GM23338 (cell line): ENCODE data around the gene FKBP1B. TPM values are rescaled to one million over a fixed set of nuclear protein-coding genes. Genes with fewer than 3 reads are reported as not detected.

Experiments
- ATAC-seq: fragments of 200-7000 bp; cut with Tn5 transposase; 3 replicates; pipeline ENCODE4 v1.9.1; 2020
- DNase-seq: peaks from one replicate; pipeline ENCODE4 v3.0.0-alpha.2; 2015; ENCODE audit warnings: low spot score
- H2AFZ ChIP-seq: fragments of 200-600 bp; sonication (generic); 2 replicates; pipeline ENCODE4 v1.8.0; 2016; ENCODE audit warnings: antibody characterized with exemption, mild to moderate bottlenecking, moderate library complexity
- H3F3A ChIP-seq: fragments of 200-600 bp; sonication (generic); replicated peaks from 2 replicates; pipeline ENCODE4 v1.8.0; 2017; ENCODE audit warnings: antibody characterized with exemption, mixed run types, low read depth
- H3K27ac ChIP-seq: fragments of 200-600 bp; sonication (generic); 2 replicates; pipeline ENCODE4 v1.6.1; 2016; ENCODE audit warnings: low read depth
- H3K27me3 ChIP-seq: fragments of 200-600 bp; sonication (generic); 2 replicates; pipeline ENCODE4 v1.8.0; 2016; ENCODE audit warnings: mild to moderate bottlenecking, mixed run types, moderate library complexity; ENCODE audit not compliant: insufficient read depth
- H3K36me3 ChIP-seq: fragments of 200-600 bp; sonication (generic); 2 replicates; pipeline ENCODE4 v1.8.0; 2016; ENCODE audit warnings: mild to moderate bottlenecking; ENCODE audit not compliant: insufficient read depth
- H3K4me1 ChIP-seq: fragments of 200-600 bp; sonication (generic); 2 replicates; pipeline ENCODE4 v1.8.0; 2016; ENCODE audit warnings: mild to moderate bottlenecking, moderate library complexity; ENCODE audit not compliant: insufficient read depth
- H3K4me2 ChIP-seq: fragments of 200-600 bp; sonication (generic); 2 replicates; pipeline ENCODE4 v1.7.1; 2017; ENCODE audit warnings: mixed run types
- H3K4me3 ChIP-seq: fragments of 200-600 bp; sonication (generic); 2 replicates; pipeline ENCODE4 v1.6.1; 2016; ENCODE audit warnings: mixed run types
- H3K79me2 ChIP-seq: fragments of 200-600 bp; sonication (generic); replicated peaks from 2 replicates; pipeline ENCODE4 v1.8.0; 2017; ENCODE audit warnings: mild to moderate bottlenecking; ENCODE audit not compliant: insufficient read depth
- H3K9me2 ChIP-seq: fragments of 200-600 bp; sonication (generic); 2 replicates; pipeline ENCODE4 v1.8.0; 2017; ENCODE audit not compliant: insufficient read depth
- H4K20me1 ChIP-seq: fragments of 200-600 bp; sonication (generic); replicated peaks from 2 replicates; pipeline ENCODE4 v1.8.0; 2017; ENCODE audit warnings: mild to moderate bottlenecking; ENCODE audit not compliant: insufficient read depth
- H3K27ac Mint-ChIP-seq: 2 replicates; pipeline ENCODE4 v1.8.0; 2020; ENCODE audit warnings: inconsistent platforms, mild to moderate bottlenecking, moderate library complexity, mixed read lengths
- H3K27me3 Mint-ChIP-seq: 3 replicates; pipeline ENCODE4 v1.8.0; 2022; ENCODE audit warnings: low read depth, mild to moderate bottlenecking, moderate library complexity, mixed read lengths, inconsistent platforms; ENCODE audit not compliant: insufficient read depth, poor library complexity
- H3K36me3 Mint-ChIP-seq: 3 replicates; pipeline ENCODE4 v1.8.0; 2021; ENCODE audit warnings: low read depth, mild to moderate bottlenecking, inconsistent platforms, moderate library complexity, mixed read lengths
- H3K4me1 Mint-ChIP-seq: 3 replicates; pipeline ENCODE4 v1.8.0; 2020; ENCODE audit warnings: mild to moderate bottlenecking, inconsistent platforms, mixed read lengths
- H3K4me3 Mint-ChIP-seq: 3 replicates; pipeline ENCODE4 v1.8.0; 2021; ENCODE audit warnings: moderate library complexity, mild to moderate bottlenecking, inconsistent platforms, mixed read lengths
- H3K9me3 Mint-ChIP-seq: 3 replicates; pipeline ENCODE4 v1.8.0; 2020; ENCODE audit warnings: moderate library complexity, mild to moderate bottlenecking, inconsistent platforms, mixed read lengths
- CREB1 ChIP-seq: fragments of 250-450 bp; sonication (Bioruptor Pico); IDR thresholded peaks from 2 replicates; pipeline ENCODE4 v1.5.0; 2020; ENCODE audit warnings: low read depth, mild to moderate bottlenecking, moderate library complexity
- EZH2 ChIP-seq: fragments of 200-600 bp; sonication (generic); IDR thresholded peaks from one replicate; pipeline ENCODE4 v1.8.0; 2017; ENCODE audit warnings: antibody characterized with exemption, mild to moderate bottlenecking, low read depth; ENCODE audit not compliant: unreplicated experiment
- EZH2phosphoT487 ChIP-seq: fragments of 200-600 bp; sonication (generic); IDR thresholded peaks from one replicate; pipeline ENCODE4 v1.8.1; 2018; ENCODE audit warnings: antibody characterized with exemption; ENCODE audit not compliant: unreplicated experiment
- JUNB ChIP-seq: IDR thresholded peaks from one replicate; pipeline ENCODE4 v1.6.1; 2016; ENCODE audit warnings: antibody characterized with exemption; ENCODE audit not compliant: unreplicated experiment
- NANOG ChIP-seq: IDR thresholded peaks from 2 replicates; pipeline ENCODE4 v1.6.1; 2016; ENCODE audit warnings: antibody characterized with exemption, borderline replicate concordance
- POLR2AphosphoS5 ChIP-seq: IDR thresholded peaks from 2 replicates; pipeline ENCODE4 v1.6.1; 2016; ENCODE audit warnings: antibody characterized with exemption, low read depth
- STAT1 ChIP-seq: IDR thresholded peaks from one replicate; pipeline ENCODE4 v1.6.1; 2016; ENCODE audit warnings: antibody characterized with exemption; ENCODE audit not compliant: unreplicated experiment
- ZNF114 ChIP-seq: fragments of 250-450 bp; sonication (Bioruptor Pico); IDR thresholded peaks from 2 replicates; pipeline ENCODE4 v1.5.0; 2020; ENCODE audit warnings: mild to moderate bottlenecking, moderate library complexity
- ZNF331 ChIP-seq: fragments of 250-450 bp; sonication (Bioruptor Pico); IDR thresholded peaks from 2 replicates; pipeline ENCODE4 v1.5.0; 2020; ENCODE audit warnings: low read depth, mild to moderate bottlenecking, moderate library complexity
- polyA plus RNA-seq: library from polyadenylated mRNA; unstranded; fragments of >200 nt; fragmentation: Nextera tagmentation; extraction: Ambion mirVana; gene quantifications from 2 replicates; pipeline ENCODE4 v1.2.1, GENCODE V29; 2016
- total RNA-seq: library from RNA; depleted of rRNA; stranded (reverse); fragments of >200 nt; shearing (Covaris generic); gene quantifications from 2 replicates; pipeline ENCODE4 v1.2.3, GENCODE V29; 2014
- TF ChIP-seq, protein P1 (sequence below): fragments of 250-450 bp; sonication (Bioruptor Pico); IDR thresholded peaks from 2 replicates; pipeline ENCODE4 v1.5.0; 2020; ENCODE audit warnings: mild to moderate bottlenecking, moderate library complexity
- TF ChIP-seq, protein P2 (sequence below): IDR thresholded peaks from 2 replicates; pipeline ENCODE4 v1.6.1; 2016; ENCODE audit warnings: antibody characterized with exemption
- TF ChIP-seq, protein P3 (sequence below), 2 experiments: fragments of 200-600 bp in 1 of 2; sonication (generic) in 1 of 2; conservative IDR thresholded peaks; 2 replicates each; pipeline versions ENCODE4 v1.5.1 to v1.6.1; 2016 to 2017; ENCODE audit warnings: antibody characterized with exemption in 2 of 2, low read depth in 2 of 2, mild to moderate bottlenecking in 2 of 2, moderate library complexity in 1 of 2
- TF ChIP-seq, protein P4 (sequence below): IDR thresholded peaks from one replicate; pipeline ENCODE4 v1.6.1; 2018; ENCODE audit warnings: antibody characterized with exemption; ENCODE audit not compliant: unreplicated experiment

The FKBP1B gene
- total and polyA plus RNA-seq, 2 experiments from 2014 or later: 48.2 to 77.1 TPM

DNA sequence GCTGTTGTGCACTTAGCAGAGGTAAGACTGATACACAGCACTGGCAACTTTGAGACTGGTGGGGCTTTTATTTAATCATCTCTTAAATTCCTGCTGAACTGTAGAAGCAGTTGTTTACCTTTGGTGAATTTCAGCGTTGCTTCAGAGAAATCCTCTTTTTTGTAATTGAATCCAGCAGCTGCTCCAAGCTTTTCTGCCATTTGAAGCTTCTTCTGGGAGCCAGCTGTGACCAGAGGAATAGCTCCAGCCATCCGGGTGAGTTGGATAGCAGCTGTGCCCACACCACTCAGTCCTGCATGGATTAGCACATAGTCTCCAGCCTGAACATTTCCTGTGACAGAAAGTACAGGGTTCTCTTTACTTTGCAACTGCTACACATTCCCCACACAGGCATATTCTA lies 31.2 kb downstream of the FKBP1B start:
- no peaks in the 10 kb centered on the region for H3K9me2 ChIP-seq
- TF ChIP-seq, protein P1, sequence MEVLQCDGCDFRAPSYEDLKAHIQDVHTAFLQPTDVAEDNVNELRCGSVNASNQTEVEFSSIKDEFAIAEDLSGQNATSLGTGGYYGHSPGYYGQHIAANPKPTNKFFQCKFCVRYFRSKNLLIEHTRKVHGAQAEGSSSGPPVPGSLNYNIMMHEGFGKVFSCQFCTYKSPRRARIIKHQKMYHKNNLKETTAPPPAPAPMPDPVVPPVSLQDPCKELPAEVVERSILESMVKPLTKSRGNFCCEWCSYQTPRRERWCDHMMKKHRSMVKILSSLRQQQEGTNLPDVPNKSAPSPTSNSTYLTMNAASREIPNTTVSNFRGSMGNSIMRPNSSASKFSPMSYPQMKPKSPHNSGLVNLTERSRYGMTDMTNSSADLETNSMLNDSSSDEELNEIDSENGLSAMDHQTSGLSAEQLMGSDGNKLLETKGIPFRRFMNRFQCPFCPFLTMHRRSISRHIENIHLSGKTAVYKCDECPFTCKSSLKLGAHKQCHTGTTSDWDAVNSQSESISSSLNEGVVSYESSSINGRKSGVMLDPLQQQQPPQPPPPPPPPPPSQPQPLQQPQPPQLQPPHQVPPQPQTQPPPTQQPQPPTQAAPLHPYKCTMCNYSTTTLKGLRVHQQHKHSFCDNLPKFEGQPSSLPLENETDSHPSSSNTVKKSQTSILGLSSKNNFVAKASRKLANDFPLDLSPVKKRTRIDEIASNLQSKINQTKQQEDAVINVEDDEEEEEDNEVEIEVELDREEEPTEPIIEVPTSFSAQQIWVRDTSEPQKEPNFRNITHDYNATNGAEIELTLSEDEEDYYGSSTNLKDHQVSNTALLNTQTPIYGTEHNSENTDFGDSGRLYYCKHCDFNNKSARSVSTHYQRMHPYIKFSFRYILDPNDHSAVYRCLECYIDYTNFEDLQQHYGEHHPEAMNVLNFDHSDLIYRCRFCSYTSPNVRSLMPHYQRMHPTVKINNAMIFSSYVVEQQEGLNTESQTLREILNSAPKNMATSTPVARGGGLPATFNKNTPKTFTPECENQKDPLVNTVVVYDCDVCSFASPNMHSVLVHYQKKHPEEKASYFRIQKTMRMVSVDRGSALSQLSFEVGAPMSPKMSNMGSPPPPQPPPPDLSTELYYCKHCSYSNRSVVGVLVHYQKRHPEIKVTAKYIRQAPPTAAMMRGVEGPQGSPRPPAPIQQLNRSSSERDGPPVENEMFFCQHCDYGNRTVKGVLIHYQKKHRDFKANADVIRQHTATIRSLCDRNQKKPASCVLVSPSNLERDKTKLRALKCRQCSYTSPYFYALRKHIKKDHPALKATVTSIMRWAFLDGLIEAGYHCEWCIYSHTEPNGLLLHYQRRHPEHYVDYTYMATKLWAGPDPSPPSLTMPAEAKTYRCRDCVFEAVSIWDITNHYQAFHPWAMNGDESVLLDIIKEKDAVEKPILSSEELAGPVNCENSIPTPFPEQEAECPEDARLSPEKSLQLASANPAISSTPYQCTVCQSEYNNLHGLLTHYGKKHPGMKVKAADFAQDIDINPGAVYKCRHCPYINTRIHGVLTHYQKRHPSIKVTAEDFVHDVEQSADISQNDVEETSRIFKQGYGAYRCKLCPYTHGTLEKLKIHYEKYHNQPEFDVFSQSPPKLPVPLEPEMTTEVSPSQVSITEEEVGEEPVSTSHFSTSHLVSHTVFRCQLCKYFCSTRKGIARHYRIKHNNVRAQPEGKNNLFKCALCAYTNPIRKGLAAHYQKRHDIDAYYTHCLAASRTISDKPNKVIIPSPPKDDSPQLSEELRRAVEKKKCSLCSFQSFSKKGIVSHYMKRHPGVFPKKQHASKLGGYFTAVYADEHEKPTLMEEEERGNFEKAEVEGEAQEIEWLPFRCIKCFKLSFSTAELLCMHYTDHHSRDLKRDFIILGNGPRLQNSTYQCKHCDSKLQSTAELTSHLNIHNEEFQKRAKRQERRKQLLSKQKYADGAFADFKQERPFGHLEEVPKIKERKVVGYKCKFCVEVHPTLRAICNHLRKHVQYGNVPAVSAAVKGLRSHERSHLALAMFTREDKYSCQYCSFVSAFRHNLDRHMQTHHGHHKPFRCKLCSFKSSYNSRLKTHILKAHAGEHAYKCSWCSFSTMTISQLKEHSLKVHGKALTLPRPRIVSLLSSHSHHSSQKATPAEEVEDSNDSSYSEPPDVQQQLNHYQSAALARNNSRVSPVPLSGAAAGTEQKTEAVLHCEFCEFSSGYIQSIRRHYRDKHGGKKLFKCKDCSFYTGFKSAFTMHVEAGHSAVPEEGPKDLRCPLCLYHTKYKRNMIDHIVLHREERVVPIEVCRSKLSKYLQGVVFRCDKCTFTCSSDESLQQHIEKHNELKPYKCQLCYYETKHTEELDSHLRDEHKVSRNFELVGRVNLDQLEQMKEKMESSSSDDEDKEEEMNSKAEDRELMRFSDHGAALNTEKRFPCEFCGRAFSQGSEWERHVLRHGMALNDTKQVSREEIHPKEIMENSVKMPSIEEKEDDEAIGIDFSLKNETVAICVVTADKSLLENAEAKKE: no peak
- TF ChIP-seq POLR2AphosphoS5 (no peak), CREB1 (no peak), JUNB (no peak), ZNF331 (CRISPR knock-in tag) (no peak), EZH2phosphoT487 (no peak), EZH2 (no peak), NANOG (no peak), ZNF114 (CRISPR knock-in tag) (no peak), STAT1 (no peak)
- TF ChIP-seq, protein P2, sequence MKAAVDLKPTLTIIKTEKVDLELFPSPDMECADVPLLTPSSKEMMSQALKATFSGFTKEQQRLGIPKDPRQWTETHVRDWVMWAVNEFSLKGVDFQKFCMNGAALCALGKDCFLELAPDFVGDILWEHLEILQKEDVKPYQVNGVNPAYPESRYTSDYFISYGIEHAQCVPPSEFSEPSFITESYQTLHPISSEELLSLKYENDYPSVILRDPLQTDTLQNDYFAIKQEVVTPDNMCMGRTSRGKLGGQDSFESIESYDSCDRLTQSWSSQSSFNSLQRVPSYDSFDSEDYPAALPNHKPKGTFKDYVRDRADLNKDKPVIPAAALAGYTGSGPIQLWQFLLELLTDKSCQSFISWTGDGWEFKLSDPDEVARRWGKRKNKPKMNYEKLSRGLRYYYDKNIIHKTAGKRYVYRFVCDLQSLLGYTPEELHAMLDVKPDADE: no peak
- TF ChIP-seq, protein P3, sequence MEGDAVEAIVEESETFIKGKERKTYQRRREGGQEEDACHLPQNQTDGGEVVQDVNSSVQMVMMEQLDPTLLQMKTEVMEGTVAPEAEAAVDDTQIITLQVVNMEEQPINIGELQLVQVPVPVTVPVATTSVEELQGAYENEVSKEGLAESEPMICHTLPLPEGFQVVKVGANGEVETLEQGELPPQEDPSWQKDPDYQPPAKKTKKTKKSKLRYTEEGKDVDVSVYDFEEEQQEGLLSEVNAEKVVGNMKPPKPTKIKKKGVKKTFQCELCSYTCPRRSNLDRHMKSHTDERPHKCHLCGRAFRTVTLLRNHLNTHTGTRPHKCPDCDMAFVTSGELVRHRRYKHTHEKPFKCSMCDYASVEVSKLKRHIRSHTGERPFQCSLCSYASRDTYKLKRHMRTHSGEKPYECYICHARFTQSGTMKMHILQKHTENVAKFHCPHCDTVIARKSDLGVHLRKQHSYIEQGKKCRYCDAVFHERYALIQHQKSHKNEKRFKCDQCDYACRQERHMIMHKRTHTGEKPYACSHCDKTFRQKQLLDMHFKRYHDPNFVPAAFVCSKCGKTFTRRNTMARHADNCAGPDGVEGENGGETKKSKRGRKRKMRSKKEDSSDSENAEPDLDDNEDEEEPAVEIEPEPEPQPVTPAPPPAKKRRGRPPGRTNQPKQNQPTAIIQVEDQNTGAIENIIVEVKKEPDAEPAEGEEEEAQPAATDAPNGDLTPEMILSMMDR (conservative IDR thresholded peaks at IDR 0.05; ENCODE audit: low read depth in 2 of 2): no peak
- TF ChIP-seq, protein P4, sequence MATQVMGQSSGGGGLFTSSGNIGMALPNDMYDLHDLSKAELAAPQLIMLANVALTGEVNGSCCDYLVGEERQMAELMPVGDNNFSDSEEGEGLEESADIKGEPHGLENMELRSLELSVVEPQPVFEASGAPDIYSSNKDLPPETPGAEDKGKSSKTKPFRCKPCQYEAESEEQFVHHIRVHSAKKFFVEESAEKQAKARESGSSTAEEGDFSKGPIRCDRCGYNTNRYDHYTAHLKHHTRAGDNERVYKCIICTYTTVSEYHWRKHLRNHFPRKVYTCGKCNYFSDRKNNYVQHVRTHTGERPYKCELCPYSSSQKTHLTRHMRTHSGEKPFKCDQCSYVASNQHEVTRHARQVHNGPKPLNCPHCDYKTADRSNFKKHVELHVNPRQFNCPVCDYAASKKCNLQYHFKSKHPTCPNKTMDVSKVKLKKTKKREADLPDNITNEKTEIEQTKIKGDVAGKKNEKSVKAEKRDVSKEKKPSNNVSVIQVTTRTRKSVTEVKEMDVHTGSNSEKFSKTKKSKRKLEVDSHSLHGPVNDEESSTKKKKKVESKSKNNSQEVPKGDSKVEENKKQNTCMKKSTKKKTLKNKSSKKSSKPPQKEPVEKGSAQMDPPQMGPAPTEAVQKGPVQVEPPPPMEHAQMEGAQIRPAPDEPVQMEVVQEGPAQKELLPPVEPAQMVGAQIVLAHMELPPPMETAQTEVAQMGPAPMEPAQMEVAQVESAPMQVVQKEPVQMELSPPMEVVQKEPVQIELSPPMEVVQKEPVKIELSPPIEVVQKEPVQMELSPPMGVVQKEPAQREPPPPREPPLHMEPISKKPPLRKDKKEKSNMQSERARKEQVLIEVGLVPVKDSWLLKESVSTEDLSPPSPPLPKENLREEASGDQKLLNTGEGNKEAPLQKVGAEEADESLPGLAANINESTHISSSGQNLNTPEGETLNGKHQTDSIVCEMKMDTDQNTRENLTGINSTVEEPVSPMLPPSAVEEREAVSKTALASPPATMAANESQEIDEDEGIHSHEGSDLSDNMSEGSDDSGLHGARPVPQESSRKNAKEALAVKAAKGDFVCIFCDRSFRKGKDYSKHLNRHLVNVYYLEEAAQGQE: no peak
- no peak overlapping the region for H2AFZ ChIP-seq
- no peak overlapping the region for H3K4me3 Mint-ChIP-seq
- H3K4me2 ChIP-seq: no peak overlapping the region
- peaks cover 12% of the 10 kb centered on the region for H3K36me3 ChIP-seq
- H3K9me3 Mint-ChIP-seq: no peaks in the 10 kb centered on the region
- H3K27me3 Mint-ChIP-seq: peaks cover 11% of the 10 kb centered on the region
- H3K4me1 ChIP-seq: peaks cover 22% of the 10 kb centered on the region
- no peak overlapping the region for H3K27ac ChIP-seq
- H3K27me3 ChIP-seq: no peaks in the 10 kb centered on the region
- peaks cover 6% of the 10 kb centered on the region for H3K79me2 ChIP-seq
- H3K27ac Mint-ChIP-seq: no peak overlapping the region
- H3K4me3 ChIP-seq: no peak overlapping the region
- no peaks in the 10 kb centered on the region for H4K20me1 ChIP-seq
- ATAC-seq: no peak
- DNase-seq: no peak
- H3K4me1 Mint-ChIP-seq: peaks cover 28% of the 10 kb centered on the region
- H3K36me3 Mint-ChIP-seq: peaks cover 53% of the 10 kb centered on the region
- peaks cover 26% of the 10 kb centered on the region for H3F3A ChIP-seq
